HS-27A (cell line): Measurements from ENCODE around the gene RDH8.
A peak's percentile ranks its signal among the peaks of the same experiment; 100 is the strongest.

Source experiments
- DNase-seq: peaks from one replicate; pipeline ENCODE4 v3.0.0-alpha.2; 2012; ENCODE audit warnings: low read depth, missing footprints

Gene RDH8

GRCh38 chr19:10013316-10013715 lies at the start of gene RDH8:
Gene RDH8, plus strand, starts transcription at chr19:10013483. Its CDS starts 15 bp downstream, at chr19:10013498.
- DNase-seq, result no peak

DNA sequence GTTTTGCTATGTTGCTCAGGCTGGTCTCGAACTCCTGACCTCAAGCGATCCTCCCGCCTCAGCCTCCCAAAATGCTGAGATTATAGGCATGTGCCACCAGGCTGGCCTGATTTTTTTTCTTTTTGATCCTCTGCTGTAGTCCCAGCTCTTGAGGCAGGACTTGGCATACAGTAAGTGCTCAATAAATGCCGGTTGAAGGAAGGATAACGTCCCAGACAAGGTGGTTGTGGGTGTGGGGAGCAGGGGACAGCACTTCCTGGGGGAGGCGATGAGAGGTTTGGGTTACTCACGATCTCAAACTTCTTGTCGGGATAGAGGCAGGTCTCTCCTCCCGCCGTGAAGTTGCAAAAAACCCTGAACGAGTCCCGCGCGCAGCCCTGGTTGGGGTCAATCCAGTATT lies 47.3 kb upstream of the RDH8 start:
- DNase-seq, result no peak

DNA sequence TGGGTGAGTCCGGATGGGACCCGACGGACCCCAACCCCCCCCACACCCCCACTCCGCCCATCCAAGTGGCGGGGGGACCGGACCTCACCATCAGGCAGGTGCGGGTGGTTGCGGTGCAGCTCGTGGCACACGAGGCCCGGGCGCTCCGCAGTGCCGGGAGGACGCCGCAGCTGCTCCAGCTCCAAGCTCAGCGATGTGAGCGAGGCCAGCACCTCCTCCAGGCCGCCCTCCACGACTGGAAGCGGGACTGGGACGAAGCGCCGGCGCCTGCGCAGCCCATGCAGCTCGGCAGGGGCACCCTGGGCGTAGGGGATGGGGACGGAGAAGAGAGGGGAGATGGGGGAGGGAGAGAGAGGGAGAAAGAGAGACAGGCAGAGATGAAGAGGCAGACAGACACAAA lies 46.8 kb upstream of the RDH8 start:
- no peak for DNase-seq

DNA sequence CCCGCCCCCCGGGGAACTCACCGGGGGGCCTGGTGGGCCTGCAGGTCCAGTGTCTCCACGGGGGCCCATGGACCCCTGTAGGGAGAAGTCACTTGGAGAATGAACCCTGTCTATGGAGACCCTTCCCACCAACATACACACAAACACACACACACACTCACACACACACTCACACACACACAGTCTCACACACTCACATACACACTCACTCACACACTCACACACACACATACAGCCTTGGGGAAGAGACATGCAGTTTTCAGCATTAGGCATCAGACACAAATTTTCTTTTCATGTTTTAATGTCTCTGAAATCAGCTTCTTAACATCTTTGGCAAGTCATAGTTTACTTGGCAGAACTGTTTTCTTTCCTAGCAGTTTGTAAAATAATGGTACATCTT lies 46.0 kb upstream of the RDH8 start:
- no peak for DNase-seq

GRCh38 chr19:9968820-9969687 lies 44.2 kb upstream of the RDH8 start:
- DNase-seq, result no peak

DNA sequence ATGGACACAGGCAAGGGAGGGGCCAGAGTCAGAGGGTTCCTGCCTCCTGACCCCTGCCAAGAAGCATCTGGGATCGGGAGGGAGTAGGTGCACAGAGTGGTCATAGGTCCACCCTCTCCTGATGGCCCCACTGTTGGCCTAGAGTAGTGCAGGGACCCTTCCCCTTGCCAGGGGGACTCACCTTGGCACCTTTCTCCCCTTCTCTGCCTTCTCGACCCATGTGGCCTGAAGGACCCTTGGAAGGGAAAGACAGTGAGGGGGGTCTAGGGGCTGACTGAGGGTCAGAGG lies 43.7 kb upstream of the RDH8 start:
- DNase-seq, result no peak

DNA sequence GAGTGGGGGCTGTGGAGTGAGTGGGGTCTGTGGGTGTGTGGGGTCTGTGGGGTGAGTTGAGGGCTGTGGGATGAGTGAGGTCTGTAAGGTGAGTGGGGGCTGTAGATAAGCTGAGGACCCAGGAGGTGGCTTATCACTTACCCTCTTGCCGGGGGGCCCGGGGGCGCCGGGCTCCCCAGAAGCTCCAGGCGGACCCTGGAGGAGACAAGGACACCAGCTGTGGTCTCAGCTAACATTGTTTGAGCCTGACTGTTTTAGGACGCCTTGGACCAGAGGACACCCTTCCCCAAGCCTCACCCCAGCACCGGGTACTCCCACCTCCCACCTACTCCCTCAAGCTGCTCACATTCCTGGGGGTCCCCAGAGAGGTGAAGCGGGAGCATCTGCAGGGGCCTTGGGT lies 42.8 kb upstream of the RDH8 start:
- DNase-seq, result no peak

DNA sequence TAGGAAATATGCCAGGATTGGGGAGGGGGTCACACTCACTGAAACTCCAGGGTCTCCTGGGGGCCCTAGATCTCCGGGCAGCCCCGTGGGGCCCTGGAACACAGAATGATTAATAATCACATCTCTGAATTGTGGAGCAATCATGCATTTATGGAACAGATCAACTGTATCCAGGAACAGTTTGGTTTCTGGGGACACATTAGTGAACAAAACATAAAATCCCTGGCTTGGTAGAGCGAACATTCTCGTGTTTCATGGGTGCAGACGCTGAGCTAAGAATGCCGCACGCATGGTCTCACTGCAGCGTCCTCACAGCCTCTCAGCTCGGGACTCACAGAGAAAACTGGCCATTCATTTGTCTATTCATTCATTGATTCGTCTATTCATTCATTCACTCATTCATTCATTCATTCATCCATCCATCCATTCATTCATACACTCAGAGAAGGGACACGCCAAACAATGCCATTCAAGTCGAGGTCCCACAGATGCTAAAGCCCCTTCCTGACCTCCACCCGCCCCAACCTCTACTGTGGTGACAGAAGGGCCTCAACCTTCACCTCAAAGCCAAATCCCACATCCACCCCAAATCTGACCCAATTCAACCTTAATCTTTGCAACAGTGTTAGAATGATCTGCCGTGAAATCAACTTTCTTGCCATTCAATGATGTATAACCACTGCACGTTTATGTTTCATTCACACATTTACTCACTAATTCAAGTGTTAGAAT lies 42.0 kb upstream of the RDH8 start:
- DNase-seq, result no peak

GRCh38 chr19:9972103-9972502 lies 41.2 kb upstream of the RDH8 start:
- DNase-seq, result no peak

DNA sequence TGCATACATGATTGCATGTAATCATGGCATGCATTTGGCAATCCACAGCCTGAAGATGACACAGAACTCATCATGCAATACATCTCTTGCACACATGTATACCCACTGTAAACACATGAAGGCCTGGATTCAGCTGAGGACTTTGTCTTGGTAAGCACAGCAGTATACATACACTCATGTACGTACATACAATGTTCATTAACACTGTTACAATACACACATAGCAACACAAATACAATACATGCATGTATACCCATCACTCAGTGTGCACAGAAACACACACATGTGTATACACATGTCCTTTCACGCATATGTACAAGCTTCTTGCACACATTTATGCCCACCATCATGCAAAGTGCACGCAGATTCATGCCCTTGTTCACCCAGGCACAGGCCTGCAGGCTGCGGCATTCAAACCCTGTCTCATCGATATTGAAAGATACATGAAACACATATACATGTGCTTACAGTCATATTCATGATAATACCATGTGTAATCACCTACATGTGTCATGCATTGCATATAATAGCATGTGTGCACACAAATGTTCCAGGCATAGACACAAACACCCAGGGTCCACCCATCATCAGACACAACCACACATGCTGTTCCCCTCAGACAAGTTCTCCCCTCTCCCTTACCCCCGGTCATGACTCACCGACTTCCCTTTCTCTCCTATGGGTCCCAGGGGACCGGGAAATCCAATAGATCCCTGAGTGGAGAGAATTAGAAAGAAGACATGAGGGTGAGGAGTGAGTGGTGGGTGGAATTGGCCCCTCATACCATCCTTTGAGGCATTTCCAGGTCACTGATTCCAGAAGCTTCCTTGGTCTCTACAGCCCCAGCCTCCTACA lies 31.6 kb upstream of the RDH8 start:
- DNase-seq, result no peak

GRCh38 chr19:9986787-9987281 lies 26.4 kb upstream of the RDH8 start:
- no peak for DNase-seq

- DNase-seq, result no peak
Observed at GRCh38 chr19:9989504-9989903, 23.8 kb upstream of the RDH8 start.

DNA sequence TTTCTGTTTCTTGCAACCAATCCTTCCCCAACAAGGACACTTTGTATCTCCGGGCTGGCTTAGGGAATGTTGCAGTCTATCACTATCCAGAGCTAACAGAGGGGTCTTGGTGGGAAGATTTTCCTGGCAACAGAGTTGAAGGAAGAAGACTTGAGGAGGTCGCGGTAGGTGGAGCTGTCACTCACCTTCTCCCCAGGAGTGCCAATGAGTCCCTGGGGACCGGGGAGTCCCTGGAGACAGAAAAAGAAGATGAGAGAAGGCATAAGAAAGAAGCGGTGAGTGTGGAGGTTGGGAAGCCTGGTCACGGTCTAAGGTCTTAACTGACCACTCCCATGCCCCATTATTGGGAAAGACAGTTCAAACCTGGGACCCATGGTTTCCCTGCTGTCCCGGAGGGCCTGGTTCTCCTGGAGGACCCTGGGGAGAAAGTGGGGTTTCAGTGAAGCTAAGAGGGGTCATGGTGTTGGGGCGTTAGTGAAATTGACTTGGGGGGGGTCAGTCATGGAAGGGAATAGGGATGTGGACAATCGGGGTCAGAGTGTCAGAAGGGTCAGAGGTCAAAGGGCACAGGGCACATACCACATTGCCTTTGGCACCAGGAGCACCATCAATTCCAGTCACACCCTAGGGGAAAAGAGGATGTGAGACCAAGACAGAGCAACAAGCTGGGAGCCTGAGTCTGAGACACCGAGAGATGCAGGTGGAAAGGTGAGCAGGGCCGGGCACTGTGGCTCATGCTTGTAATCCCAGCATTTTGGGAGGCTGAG lies 21.7 kb upstream of the RDH8 start:
- DNase-seq, result no peak

GRCh38 chr19:9995084-9995483 lies 18.2 kb upstream of the RDH8 start:
- no peak for DNase-seq

- DNase-seq, result no peak
Observed at GRCh38 chr19:9995999-9996398, 17.3 kb upstream of the RDH8 start.

GRCh38 chr19:9996541-9996940 lies 16.7 kb upstream of the RDH8 start:
- no peak for DNase-seq

- DNase-seq, result peak; percentile 27
Observed at GRCh38 chr19:10000171-10000826, 13.0 kb upstream of the RDH8 start.

GRCh38 chr19:10001899-10002298 lies 11.4 kb upstream of the RDH8 start:
- DNase-seq, result no peak

- DNase-seq, result no peak
Observed at GRCh38 chr19:10003271-10003670, 10.0 kb upstream of the RDH8 start.

- DNase-seq, result no peak
Observed at GRCh38 chr19:10004617-10005016, 8.7 kb upstream of the RDH8 start.

DNA sequence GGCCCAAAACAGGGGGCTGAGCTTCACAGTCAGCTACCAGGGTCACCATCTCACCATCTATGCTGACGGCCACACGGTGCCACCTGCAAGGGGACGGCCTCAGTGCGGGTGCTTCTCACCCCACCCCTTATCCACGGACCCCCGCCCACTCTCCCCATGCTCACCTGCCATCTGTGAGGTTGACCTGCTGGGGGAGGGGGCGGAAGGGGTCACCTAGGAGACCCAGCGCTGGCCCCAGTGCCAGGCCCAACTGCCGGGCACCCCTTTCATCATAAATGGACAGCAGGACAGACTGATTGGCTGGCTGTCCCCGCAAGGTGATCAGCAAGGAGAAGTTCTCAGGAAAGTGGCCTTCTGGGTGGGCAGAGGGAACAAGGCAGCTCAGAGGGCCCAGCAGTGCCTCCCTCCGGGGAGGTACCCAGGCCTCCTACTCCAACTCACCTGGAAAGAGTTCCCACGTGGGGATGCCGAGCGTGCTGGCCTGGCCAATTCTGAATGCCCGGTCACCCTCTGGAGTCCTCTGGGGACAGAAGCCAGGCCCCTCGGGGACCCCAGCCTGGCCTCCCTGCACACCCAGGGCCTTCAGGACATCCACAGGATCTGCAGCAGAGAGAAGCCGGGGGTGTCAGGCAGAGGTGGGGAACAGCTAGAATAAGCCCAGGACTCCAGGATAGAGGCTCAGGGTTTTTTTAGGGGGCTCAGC lies 7.5 kb upstream of the RDH8 start:
- DNase-seq, result no peak
